Nephron (organoid): ENCODE measurements around the gene RANGAP1.

Source experiments
- H3K27ac Mint-ChIP-seq, 3 experiments: 2 replicates each; pipeline ENCODE4 v1.8.0; 2020; ENCODE audit warnings: mixed read lengths in 3 of 3, mild to moderate bottlenecking in 2 of 3, moderate library complexity in 1 of 3
- H3K27me3 Mint-ChIP-seq: 2 replicates; pipeline ENCODE4 v1.8.0; 2021; ENCODE audit warnings: low read depth, mild to moderate bottlenecking, moderate library complexity, mixed read lengths
- H3K36me3 Mint-ChIP-seq: 2 replicates; pipeline ENCODE4 v1.8.0; 2020; ENCODE audit warnings: low read depth, mixed read lengths
- H3K4me1 Mint-ChIP-seq: 2 replicates; pipeline ENCODE4 v1.8.0; 2020; ENCODE audit warnings: mixed read lengths
- H3K4me3 Mint-ChIP-seq, 3 experiments: 2 replicates each; pipeline ENCODE4 v1.8.0; 2020; ENCODE audit warnings: mild to moderate bottlenecking in 3 of 3, mixed read lengths in 3 of 3, moderate library complexity in 2 of 3
- H3K9me3 Mint-ChIP-seq: 2 replicates; pipeline ENCODE4 v1.8.0; 2020; ENCODE audit warnings: mixed read lengths
- TF ChIP-seq, protein P1 (sequence below), 3 experiments: fragments of 200-600 bp; sonication (generic); IDR thresholded peaks; one replicate each; pipeline ENCODE4 v1.5.0; 2021; ENCODE audit warnings: antibody characterized with exemption in 3 of 3; ENCODE audit not compliant: unreplicated experiment in 3 of 3

The RANGAP1 gene

DNA sequence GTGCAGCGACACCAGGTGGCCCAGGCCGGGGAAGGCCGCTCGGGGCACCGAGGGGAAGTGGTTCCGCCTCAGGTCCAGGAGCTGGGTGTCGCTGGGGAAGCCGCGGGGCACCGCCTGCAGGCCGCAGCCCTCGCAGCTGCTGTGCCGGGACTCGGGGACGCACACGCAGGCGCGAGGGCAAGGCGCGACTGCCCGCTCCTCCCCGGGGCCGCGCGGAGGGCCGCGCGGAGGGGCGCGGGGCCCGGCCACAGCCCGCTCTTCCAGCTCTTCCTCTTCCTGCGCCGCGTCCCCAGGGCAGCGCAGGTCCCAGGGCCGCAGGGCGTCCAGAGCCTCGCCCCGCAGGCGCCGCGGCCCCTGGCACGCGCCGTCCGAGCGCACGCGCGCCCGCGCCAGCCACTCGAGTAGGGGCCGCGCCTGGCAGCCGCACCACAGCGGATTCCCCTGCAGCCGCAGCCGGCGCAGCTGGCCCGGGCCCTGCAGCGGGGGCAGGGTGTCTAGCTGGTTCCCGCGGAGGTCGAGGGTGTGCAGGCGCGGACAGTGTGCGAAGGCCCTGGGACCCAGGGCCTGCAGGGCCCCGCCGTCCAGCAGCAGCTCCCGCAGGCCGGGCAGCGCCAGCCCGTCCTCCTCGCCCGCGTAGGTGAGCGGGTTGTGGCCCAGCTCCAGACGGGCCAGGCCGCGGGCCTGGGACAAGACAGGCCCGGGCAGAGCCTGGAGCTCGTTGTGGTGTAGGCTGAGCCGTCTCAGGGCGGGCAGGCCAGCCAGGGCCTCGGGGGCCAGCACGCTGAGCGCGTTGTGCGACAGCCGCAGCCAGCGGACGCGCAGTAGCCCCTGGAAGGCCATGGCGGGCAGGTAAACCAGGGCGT lies 48.0 kb downstream of the RANGAP1 start:
- Mint-ChIP-seq H3K36me3 (no peaks in the 10 kb centered on the region), H3K9me3 (no peaks in the 10 kb centered on the region), H3K4me1 (no peaks in the 10 kb centered on the region), H3K4me3 (no peak overlapping the region), H3K27me3 (no peaks in the 10 kb centered on the region), H3K27ac (no peak overlapping the region)
- TF ChIP-seq, protein P1, sequence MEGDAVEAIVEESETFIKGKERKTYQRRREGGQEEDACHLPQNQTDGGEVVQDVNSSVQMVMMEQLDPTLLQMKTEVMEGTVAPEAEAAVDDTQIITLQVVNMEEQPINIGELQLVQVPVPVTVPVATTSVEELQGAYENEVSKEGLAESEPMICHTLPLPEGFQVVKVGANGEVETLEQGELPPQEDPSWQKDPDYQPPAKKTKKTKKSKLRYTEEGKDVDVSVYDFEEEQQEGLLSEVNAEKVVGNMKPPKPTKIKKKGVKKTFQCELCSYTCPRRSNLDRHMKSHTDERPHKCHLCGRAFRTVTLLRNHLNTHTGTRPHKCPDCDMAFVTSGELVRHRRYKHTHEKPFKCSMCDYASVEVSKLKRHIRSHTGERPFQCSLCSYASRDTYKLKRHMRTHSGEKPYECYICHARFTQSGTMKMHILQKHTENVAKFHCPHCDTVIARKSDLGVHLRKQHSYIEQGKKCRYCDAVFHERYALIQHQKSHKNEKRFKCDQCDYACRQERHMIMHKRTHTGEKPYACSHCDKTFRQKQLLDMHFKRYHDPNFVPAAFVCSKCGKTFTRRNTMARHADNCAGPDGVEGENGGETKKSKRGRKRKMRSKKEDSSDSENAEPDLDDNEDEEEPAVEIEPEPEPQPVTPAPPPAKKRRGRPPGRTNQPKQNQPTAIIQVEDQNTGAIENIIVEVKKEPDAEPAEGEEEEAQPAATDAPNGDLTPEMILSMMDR (IDR thresholded peaks at IDR 0.05; ENCODE audit: unreplicated experiment in 3 of 3), result peak in 1 of 3 experiments; percentile 49

- Mint-ChIP-seq H3K4me3 (peak overlapping the region; percentile 51 to 73 (median 57)), H3K36me3 (no peaks in the 10 kb centered on the region), H3K27me3 (no peaks in the 10 kb centered on the region), H3K9me3 (no peaks in the 10 kb centered on the region), H3K4me1 (no peaks in the 10 kb centered on the region), H3K27ac (no peak overlapping the region)
- TF ChIP-seq, protein P1 (IDR thresholded peaks at IDR 0.05; ENCODE audit: unreplicated experiment in 3 of 3), result peak in 2 of 3 experiments; percentile 51 to 58
Observed at GRCh38 chr22:41237036-41237706, 48.8 kb downstream of the RANGAP1 start.

- Mint-ChIP-seq H3K9me3 (no peaks in the 10 kb centered on the region), H3K27me3 (no peaks in the 10 kb centered on the region), H3K36me3 (peaks cover 4% of the 10 kb centered on the region), H3K27ac (no peak overlapping the region), H3K4me3 (peak overlapping the region in 1 of 3 experiments; percentile 29), H3K4me1 (no peaks in the 10 kb centered on the region)
- TF ChIP-seq, protein P1 (IDR thresholded peaks at IDR 0.05; ENCODE audit: unreplicated experiment in 3 of 3), result no peak
Observed at GRCh38 chr22:41234815-41235695, 50.9 kb downstream of the RANGAP1 start.

- peaks cover 9% of the 10 kb centered on the region for H3K36me3 Mint-ChIP-seq
- no peak overlapping the region for H3K27ac Mint-ChIP-seq
- H3K4me3 Mint-ChIP-seq, result no peak overlapping the region
- H3K27me3 Mint-ChIP-seq, result no peaks in the 10 kb centered on the region
- H3K4me1 Mint-ChIP-seq, result no peaks in the 10 kb centered on the region
- H3K9me3 Mint-ChIP-seq, result no peaks in the 10 kb centered on the region
- TF ChIP-seq, protein P1 (IDR thresholded peaks at IDR 0.05; ENCODE audit: unreplicated experiment in 3 of 3), result no peak
Observed at GRCh38 chr22:41231369-41231768, 54.6 kb downstream of the RANGAP1 start.

GRCh38 chr22:41230401-41230785 lies 55.6 kb downstream of the RANGAP1 start:
- TF ChIP-seq, protein P1 (IDR thresholded peaks at IDR 0.05; ENCODE audit: unreplicated experiment in 3 of 3), result no peak
- H3K27me3 Mint-ChIP-seq, result no peaks in the 10 kb centered on the region
- H3K4me3 Mint-ChIP-seq, result no peak overlapping the region

More at GRCh38 chr22:41230401-41230785, 55.6 kb downstream of the RANGAP1 start:
- Mint-ChIP-seq H3K36me3 (peaks cover 9% of the 10 kb centered on the region), H3K4me1 (no peaks in the 10 kb centered on the region), H3K9me3 (no peaks in the 10 kb centered on the region), H3K27ac (no peak overlapping the region)
